Measurements from ENCODE around the gene TNS3. TPM values are rescaled to one million over a fixed set of nuclear protein-coding genes. Genes with fewer than 3 reads are reported as not detected.

Gene TNS3
- polyA plus RNA-seq, 1 donor from 2014 or later = 12.5 TPM

DNA sequence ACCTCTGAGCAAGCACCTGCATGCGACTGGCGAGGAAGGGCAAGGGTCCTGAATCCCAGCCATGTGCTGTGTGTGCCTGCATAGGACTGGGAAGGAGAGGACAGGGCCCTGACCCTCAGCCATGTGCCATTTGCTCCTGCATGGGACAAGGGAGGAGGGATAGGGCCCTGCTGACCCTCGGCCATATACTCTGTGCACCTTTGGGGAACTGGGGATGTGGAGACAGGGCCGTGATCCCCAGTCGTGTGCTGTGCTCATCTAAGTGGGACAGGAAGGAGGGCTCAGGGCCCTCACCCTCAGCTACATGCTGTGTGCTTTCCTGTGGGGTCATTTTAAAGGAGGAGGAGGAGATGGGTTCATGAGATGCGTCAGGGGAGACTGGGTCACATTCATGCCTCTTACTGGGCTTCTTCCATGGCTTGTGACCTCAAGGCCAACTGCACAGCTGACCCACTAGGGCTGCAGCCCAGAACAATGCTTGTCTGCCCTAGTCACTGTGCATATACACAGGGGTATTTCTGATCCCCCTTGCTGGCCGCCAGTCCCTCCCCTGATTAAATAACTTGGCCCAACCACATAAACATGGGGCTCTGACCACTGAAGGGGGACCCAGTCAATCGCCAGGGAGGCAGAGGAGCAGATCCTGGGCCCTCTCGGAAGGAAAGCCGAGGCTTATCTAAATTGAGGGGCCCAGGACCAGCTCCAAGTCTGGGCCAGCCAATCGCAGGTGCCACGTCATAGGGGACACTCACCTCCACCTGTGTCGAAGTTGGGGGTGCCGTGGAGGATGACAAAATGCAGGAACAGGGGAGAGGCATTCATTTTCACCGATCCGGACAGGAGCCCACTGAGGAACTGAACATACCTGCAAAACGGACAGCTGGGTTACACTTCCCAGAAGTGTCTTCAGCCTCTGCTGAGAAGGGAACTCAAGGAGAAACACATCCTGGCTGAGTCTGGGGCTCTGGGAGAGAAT, 167.3 kb downstream of the TNS3 start:
- Mint-ChIP-seq H3K27me3 (no peaks in the 10 kb centered on the region), H3K36me3 (peaks cover 7% of the 10 kb centered on the region), H3K4me3 (no peak overlapping the region), H3K4me1 (no peaks in the 10 kb centered on the region), H3K9me3 (no peaks in the 10 kb centered on the region), H3K27ac (peak overlapping the region in 1 of 3 donors; percentile 57)

- H3K9me3 Mint-ChIP-seq = no peaks in the 10 kb centered on the region
- H3K4me1 Mint-ChIP-seq = no peaks in the 10 kb centered on the region
- no peak overlapping the region for H3K4me3 Mint-ChIP-seq
- H3K36me3 Mint-ChIP-seq = peaks cover 5% of the 10 kb centered on the region
- H3K27ac Mint-ChIP-seq = peak overlapping the region in 1 of 3 donors; percentile 35
- no peaks in the 10 kb centered on the region for H3K27me3 Mint-ChIP-seq
Measured at GRCh38 chr7:47413526-47414341, 168.2 kb downstream of the TNS3 start.

DNA sequence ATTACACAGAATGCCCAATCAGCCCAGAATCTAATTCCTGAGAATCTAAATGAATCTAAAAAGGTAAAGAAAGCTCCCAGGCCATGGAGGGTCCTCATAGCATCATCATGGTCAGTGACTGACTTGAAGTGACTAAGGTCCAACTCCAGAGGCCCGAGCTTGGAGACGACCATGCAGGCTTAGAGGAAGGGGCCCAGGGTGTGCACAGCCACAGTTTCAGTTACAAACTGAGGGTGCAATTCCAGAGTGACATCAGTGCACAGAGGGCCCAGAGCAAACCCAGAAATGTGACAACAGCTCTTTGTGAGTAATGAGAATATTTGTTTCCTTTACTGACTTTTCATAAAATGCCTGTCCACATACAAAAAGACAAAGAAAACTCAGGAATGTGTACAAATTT, 170.0 kb downstream of the TNS3 start:
- Mint-ChIP-seq H3K36me3 (peaks cover 5% of the 10 kb centered on the region), H3K27me3 (no peaks in the 10 kb centered on the region), H3K9me3 (no peaks in the 10 kb centered on the region), H3K27ac (no peak overlapping the region), H3K4me3 (no peak overlapping the region), H3K4me1 (no peaks in the 10 kb centered on the region)

DNA sequence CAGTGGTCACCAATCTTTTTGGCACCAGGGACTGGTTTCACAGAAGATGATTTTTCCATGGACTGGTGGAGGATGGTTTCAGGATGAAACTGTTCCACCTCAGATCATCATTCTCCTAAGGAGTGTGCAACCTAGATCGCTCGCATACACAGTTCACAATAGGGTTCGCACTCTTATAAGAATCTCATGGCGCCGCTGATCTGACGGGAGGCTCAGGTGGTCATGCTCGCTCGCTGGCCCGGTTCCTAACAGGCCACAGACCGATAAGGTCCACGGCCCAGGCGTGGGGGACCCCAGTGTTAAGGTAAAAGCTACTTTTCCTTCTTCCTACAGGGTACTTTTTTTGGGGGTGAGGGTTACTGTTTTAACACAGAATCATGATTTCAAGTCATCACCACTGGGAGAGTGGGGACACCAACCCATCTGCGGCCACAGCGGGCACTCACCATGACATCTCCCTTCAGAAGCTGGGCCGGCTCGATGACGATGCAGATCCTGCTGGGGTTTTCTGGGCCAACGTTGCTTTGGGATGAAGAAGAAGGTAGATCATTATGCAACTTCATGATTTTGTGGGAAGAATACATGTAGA, 170.5 kb downstream of the TNS3 start:
- Mint-ChIP-seq H3K27me3 (no peaks in the 10 kb centered on the region), H3K9me3 (no peaks in the 10 kb centered on the region), H3K27ac (no peak overlapping the region), H3K4me1 (no peaks in the 10 kb centered on the region), H3K36me3 (peaks cover 7% of the 10 kb centered on the region), H3K4me3 (no peak overlapping the region)

GRCh38 chr7:47408675-47409074, 173.2 kb downstream of the TNS3 start:
- Mint-ChIP-seq H3K9me3 (no peaks in the 10 kb centered on the region), H3K4me1 (no peaks in the 10 kb centered on the region), H3K27me3 (no peaks in the 10 kb centered on the region), H3K4me3 (no peak overlapping the region), H3K36me3 (peaks cover 3% of the 10 kb centered on the region), H3K27ac (no peak overlapping the region)

GRCh38 chr7:47407821-47408674, 173.9 kb downstream of the TNS3 start:
- Mint-ChIP-seq H3K9me3 (no peaks in the 10 kb centered on the region), H3K36me3 (peaks cover 4% of the 10 kb centered on the region), H3K27me3 (no peaks in the 10 kb centered on the region), H3K4me1 (no peaks in the 10 kb centered on the region), H3K4me3 (no peak overlapping the region), H3K27ac (peak overlapping the region in 1 of 3 donors; percentile 78)

DNA sequence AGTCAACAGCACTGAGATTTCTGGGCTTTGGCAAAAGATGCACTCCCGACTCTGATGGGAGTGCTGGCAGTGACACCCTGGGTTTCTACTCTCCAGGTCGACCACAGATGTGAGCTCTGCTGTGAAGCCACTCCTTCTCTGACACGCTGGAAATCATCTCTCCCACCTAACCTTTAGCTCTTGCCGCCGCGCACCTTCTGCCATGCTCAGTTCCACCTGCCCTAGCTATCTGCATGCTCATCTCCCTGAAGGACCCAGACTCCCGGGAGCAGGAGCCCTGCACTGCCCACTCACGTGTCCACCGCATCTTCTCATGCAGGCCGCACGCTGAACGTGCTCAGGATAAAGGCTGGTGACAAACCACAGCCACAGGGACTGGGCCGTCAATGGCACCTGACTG, 174.8 kb downstream of the TNS3 start:
- H3K27ac Mint-ChIP-seq = peak overlapping the region in 1 of 3 donors; percentile 78
- no peak overlapping the region for H3K4me3 Mint-ChIP-seq
- H3K9me3 Mint-ChIP-seq = no peaks in the 10 kb centered on the region
- H3K36me3 Mint-ChIP-seq = peaks cover 4% of the 10 kb centered on the region
- no peaks in the 10 kb centered on the region for H3K4me1 Mint-ChIP-seq
- no peaks in the 10 kb centered on the region for H3K27me3 Mint-ChIP-seq

DNA sequence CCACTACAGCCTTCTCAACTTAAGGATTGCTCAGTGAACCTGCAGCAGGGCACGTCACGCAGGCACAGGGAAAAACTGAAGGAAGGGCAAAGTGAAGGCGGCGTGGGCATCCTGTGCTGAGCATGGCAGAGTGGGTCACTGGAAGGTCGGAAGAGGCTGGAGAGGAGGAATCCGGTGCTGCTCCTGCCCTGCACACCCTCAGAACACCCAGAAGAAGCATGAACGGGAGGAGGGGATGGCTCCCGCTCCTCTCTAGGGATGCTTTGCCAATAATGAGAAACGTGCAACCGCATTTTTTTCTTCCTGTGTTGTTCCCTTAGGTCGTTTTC, 175.1 kb downstream of the TNS3 start:
- Mint-ChIP-seq H3K27me3 (no peaks in the 10 kb centered on the region), H3K4me1 (no peaks in the 10 kb centered on the region), H3K9me3 (no peaks in the 10 kb centered on the region), H3K27ac (no peak overlapping the region), H3K36me3 (peaks cover 4% of the 10 kb centered on the region), H3K4me3 (no peak overlapping the region)

GRCh38 chr7:47405921-47406800, 175.8 kb downstream of the TNS3 start:
- peaks cover 4% of the 10 kb centered on the region for H3K36me3 Mint-ChIP-seq

DNA sequence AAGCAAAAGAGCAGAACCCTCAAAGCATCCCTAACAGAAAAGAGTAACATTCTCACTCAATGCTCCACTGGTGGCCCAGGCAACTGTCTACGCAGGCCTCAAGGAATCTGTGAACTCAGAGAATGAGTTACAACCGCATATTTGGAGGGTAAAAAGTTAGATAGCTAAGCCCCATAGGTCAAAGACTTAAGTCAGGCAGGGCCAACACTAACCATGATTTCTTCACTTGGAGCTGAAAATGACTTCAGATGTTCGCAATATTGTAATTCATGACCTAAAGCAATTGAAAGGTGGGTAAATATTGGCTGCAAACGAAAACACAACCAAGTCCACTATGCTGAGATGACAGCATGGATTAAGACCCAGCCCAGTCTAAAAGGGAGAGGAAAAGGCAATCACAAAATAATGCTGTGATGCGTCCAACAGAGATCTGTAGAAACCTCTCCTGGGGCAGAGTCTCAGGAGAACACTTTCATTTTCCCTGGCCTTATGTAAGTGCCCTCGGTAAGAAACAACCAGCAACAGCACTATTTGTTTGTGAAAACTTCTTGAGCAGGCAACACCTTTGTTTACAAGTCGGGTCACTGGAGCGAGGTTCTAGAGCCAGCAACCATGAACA, 176.5 kb downstream of the TNS3 start:
- Mint-ChIP-seq H3K9me3 (no peaks in the 10 kb centered on the region), H3K27me3 (no peaks in the 10 kb centered on the region), H3K36me3 (peaks cover 4% of the 10 kb centered on the region), H3K27ac (peak overlapping the region in 1 of 3 donors; percentile 80), H3K4me1 (peaks cover 0 to 5% (median 3%) of the 10 kb centered on the region in 3 donors), H3K4me3 (no peak overlapping the region)

More at GRCh38 chr7:47405921-47406800, 175.8 kb downstream of the TNS3 start:
- no peaks in the 10 kb centered on the region for H3K9me3 Mint-ChIP-seq
- no peak overlapping the region for H3K4me3 Mint-ChIP-seq
- peaks cover 0 to 3% (median 0%) of the 10 kb centered on the region in 3 donors for H3K4me1 Mint-ChIP-seq
- H3K27me3 Mint-ChIP-seq = no peaks in the 10 kb centered on the region
- H3K27ac Mint-ChIP-seq = peak overlapping the region in 1 of 3 donors; percentile 80

DNA sequence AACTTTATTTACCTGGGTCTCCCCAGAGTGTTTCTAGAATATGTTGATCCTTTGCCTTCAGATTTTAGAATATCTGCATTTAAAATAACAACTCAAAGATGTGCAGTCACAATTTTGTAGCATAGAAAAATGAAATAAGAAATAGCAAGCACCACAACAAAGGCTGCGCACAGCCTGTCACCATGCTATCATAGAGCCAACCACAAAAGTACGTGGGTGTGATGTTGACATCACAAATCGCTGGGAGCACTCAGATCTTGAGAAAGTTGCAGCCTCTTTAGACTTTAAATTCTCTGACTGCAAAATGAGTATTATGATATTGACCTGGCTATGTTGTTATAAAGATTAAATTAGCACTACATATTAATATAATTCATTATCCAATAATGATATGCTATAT, 177.9 kb downstream of the TNS3 start:
- no peaks in the 10 kb centered on the region for H3K27me3 Mint-ChIP-seq
- peak overlapping the region in 1 of 3 donors; percentile 51 for H3K27ac Mint-ChIP-seq
- no peaks in the 10 kb centered on the region for H3K9me3 Mint-ChIP-seq
- H3K36me3 Mint-ChIP-seq = peaks cover 5% of the 10 kb centered on the region
- peaks cover 5 to 11% (median 9%) of the 10 kb centered on the region in 3 donors for H3K4me1 Mint-ChIP-seq
- H3K4me3 Mint-ChIP-seq = no peak overlapping the region

GRCh38 chr7:47402941-47403866, 178.7 kb downstream of the TNS3 start:
- Mint-ChIP-seq H3K4me3 (no peak overlapping the region), H3K27ac (no peak overlapping the region), H3K4me1 (peaks cover 5 to 11% (median 9%) of the 10 kb centered on the region in 3 donors), H3K36me3 (peaks cover 5% of the 10 kb centered on the region), H3K9me3 (no peaks in the 10 kb centered on the region), H3K27me3 (no peaks in the 10 kb centered on the region)

All from IgD-negative memory B cell (primary cell).